GM18511 (cell line): Measurements from ENCODE around the gene FN3KRP.
"Not testable (repeated sequence)": the region's sequence is repeated elsewhere in the genome, so short reads cannot be mapped to it uniquely, and the experiment has no call there.

Source experiments
- ATAC-seq: cut with Tn5 transposase; IDR thresholded peaks from one replicate; pipeline ENCODE4 v1.9.1; 2021; ENCODE audit warnings: mild to moderate bottlenecking, moderate library complexity; ENCODE audit not compliant: unreplicated experiment

FN3KRP gene

DNA sequence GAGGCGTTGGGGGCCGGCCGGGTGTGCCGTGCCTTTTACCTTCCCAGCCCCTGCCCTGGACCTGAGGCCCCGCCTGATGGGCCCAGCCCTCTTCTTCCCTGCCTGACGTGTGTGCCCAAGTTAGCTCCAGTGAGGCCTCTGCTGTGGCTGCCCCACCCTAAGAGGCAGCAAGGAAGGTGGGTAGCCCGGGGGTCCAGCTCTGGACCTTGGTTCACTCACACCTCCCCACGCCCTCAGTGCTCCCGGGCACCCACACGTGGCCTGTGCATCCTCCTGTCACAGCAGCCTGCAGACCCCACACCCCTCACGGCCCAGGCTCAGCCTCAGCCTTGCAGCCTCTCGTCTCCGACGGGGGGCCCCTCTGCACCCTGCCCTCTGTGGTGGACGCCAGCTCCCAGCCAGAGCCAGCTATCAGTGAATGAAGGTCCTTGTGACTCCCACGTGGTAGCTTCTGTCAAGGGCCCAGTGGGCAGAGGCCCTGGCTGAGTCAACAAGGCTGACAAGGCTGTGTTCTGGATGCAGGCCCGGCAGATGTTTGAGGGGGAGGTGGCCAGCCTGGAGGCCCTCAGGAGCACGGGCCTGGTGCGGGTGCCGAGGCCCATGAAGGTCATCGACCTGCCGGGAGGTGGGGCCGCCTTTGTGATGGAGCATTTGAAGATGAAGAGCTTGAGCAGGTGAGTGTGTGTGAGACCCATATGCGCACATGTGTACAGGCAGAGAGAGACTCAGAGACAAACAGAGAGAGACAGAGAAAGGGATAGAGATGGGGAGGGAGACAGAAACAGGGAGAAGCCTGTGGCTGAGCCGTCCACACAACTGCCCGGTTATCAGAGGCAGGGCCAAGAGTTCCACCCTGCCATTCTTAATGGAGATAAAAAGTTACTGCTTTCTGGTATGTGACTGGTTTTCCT lies 21.7 kb downstream of the FN3KRP start:
- no peak for ATAC-seq

DNA sequence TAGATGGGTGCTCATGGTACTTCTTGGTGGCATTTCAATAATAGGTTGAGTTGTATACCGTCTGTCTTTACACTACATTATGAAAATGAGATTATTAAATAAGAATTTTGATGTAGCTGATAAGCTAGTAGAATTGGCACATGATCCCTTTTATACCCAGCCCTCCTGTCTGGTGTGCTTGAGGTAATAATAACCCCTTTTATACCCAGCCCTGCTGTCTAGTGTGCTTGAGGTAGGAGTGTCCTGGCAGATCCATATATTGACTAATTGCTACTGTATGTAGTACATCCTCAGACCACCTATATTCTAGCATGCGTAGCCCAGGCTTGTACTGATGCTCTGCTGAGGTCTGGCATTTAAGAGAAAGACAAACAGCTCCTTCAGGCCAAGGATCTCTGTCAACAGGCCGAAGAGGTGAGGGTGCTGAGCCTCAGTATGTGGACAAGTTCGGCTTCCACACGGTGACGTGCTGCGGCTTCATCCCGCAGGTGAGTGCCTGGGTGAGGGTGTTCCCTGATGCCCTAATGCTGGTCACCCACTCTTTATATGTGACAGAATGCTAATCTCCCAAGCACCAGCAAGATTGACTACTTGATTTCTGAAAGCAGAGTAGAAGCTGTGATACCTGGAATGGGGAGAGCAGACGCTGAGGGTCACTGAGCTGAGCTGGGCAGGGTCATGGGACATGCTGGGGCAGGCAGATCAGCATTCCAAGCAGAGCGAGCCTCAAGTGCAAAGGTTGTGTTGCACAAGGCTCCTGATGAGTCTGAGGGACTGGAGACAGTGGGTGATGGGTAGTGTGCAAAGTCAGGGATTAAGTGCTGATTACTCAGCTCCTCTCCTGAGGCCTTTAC lies 24.6 kb downstream of the FN3KRP start:
- ATAC-seq = no peak

DNA sequence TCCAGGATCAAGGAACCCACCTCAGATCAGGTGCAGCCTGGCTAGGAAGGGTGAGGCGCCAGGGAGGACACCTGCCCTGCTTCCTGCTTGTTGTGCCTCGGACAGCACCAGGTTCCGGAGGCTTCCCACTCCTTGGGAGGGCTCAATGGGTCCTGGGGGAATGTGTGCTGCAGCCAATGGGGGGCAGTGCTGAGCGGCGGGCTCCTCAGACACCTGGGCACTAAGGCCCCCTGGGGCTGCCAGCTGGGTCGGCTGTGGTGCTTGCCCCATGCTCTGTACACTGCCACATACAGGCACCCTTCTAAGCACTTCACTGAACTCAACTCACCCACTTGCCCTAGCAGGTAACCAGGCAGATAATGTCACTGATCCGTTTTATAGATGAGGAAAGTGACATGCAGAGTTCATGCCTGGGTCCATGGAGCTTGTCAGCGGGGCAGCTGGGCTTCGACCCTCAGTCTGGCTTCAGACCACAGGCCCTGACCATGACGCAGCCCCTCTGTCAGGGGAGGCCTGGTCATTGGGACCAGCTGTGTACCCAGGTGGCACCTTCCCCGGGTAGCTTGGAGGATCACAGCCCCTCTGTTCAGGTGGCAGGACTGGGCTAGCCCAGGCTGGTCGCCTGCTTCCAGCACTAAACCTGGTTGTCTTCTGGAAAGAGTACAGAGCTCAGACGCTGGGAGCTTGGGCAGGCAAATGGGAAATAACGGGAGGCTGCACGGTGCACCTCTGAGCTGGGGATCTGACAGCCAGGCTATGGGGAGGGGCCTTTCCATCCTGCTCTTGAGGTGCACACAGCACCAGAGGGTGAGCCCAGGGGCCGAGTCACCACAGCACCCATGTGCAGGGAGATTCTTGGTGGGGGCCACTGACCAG lies 27.1 kb downstream of the FN3KRP start:
- no peak for ATAC-seq

DNA sequence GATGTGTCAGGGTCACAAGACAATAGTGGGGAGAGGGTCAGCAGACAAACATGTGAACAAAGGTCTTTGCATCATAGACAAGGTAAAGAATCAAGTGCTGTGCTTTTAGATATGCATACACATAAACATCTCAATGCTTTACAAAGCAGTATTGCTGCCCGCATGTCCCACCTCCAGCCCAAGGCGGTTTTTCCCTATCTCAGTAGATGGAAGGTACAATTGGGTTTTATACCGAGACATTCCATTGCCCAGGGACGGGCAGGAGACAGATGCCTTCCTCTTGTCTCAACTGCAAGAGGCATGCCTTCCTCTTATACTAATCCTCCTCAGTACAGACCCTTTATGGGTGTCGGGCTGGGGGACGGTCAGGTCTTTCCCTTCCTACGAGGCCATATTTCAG lies 28.2 kb downstream of the FN3KRP start:
- ATAC-seq = not testable (repeated sequence)

DNA sequence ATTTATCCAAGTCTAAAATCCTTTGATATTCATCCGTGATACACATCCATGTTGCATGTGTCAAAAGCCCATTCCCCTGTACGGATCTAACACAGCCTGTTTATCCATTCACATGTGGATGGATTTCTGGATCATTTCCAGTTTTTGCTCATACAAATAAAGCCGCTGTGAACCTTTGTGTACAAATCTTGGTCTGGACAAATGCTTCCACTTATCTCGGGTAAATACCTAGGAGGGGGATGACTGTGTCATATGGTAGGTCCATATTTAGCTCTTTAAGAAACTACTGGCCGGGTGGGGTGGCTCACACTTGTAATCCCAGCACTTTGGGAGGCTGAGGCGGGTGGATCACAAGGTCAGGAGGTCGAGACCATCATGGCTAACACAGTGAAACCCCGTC lies 29.0 kb downstream of the FN3KRP start:
- ATAC-seq = no peak

DNA sequence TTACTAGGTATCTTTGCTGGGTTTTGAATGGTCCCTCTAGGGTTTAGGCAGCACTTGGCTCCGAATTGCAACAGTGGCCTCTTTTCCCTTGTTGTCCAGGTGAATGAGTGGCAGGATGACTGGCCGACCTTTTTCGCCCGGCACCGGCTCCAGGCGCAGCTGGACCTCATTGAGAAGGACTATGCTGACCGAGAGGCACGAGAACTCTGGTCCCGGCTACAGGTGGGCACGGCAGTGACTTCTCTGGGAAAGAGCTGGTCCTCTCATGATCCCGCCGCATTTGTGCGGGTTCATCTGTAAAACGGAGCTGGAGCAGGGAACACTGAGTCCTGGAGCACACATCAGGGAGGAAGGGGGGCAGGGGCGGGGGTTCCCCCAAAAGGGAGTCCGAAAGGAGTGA lies 32.2 kb downstream of the FN3KRP start:
- ATAC-seq = no peak

DNA sequence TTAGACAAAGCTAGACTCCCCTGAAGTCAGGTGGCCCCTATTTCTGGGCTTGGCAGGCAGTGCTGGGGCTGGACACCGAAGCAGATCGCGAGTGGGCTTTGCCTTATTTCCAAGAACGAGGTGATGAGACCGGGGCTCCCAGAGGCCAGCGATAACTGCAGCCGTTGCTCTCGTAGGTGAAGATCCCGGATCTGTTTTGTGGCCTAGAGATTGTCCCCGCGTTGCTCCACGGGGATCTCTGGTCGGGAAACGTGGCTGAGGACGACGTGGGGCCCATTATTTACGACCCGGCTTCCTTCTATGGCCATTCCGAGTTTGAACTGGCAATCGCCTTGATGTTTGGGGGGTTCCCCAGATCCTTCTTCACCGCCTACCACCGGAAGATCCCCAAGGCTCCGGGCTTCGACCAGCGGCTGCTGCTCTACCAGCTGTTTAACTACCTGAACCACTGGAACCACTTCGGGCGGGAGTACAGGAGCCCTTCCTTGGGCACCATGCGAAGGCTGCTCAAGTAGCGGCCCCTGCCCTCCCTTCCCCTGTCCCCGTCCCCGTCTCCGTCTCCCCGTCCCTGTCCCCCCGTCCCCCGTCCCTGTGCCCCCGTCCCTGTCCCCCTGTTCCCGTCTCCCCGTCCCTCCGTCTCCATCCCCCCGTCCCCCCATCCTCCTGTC lies 33.9 kb downstream of the FN3KRP start:
- ATAC-seq = no peak

DNA sequence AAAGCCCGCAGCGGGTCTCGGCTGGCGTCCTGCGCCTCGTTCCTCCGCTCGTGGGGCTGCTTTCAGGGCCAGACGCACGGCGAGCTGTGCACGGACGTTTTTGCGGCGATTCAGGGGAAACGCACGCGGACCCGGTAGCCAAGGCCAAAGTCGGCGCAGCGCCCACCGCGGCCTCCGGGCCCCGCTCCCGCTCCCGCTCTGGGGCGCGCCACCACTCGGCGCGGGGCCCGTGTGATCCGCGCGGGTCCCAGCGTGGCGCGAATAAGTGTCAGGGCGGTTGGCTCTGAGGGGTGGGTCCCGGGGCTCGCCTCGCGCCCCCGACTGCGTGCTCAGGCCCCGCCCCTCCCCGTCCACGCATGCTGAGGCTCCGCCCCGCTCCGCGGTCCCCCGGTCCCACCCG lies 34.7 kb downstream of the FN3KRP start:
- no peak for ATAC-seq

DNA sequence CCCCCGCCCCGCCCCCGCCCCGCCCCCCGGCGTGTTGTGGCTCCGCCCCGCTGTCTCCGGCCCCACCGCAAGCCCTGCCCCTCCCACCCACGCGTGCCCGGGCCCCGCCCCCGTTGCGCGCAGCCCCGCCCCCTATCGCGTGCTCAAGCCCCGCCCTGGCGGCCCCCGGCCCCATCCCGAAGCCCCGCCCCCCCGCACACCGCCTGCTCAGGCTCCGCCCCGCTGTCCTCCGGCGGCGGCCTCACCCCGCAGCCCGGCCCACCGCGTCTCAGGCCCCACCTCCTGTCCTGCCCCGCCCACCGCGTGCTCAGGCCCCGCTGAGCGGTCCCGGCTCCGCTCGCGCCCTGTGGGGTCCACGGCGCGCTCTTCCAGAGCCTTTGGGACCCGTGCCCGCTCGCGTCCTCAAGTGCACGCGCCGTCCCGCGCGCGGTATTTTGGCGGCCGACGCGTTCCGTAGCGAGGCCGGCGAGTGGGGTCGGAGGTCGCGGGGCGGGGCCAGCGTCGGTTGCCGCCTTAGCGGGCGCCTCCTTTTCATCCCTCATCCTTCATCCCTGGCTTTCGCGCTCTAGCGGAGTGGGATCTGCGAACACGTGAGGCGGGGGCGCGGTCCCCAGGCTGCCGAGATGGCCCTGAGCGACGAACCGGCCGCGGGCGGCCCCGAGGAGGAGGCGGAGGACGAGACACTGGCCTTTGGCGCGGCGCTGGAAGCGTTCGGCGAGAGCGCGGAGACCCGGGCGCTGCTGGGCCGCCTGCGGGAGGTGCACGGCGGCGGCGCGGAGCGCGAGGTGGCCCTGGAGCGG lies 35.3 kb downstream of the FN3KRP start, which contains the start of gene TBCD:
Gene TBCD (plus strand): TSS at position 495 of the 800 bp plus-strand sequence. CDS start 129 bp downstream, at position 624.
- peak; percentile 84 for ATAC-seq

DNA sequence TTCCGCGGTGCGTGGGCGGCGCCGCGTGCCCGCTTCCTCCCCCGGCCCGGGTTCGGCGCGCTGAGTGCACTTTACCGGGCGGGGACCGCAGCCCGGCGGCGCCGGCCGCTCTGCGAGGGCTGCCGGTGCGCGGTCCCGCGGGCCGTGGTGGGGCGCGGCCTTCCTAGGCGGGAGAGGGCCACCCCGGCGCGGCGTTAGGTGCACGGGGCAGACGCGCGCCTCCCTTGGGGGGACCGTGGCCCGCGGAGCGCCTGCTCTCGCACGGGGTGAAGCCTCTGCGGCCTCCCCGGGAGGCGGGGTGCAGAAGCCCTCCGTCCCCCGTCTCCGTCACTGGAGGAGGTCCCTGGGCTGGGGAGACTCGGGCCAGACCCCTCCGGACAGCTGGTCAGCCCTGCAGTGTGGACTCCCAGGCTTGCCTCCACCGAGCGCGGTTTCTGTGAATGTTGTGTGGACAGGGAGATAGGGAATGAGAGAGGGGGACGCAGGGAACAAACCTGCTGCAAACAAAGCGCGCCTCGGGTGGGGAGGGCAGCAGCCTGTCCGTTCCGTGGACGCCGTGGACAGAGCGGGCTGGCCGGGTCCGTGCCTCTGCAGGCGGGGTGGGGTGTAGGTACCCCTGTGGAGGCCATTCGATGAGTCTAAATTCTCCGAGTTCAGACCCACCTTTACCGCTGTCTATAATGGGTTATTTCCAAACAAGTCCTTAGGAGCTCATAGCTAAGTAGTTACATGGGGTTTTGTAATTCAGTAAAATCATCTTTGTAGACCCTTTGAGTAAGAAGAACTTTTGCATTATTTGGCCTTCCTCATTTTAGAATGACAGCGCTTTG lies 36.1 kb downstream of the FN3KRP start:
- ATAC-seq = peak; percentile 35

DNA sequence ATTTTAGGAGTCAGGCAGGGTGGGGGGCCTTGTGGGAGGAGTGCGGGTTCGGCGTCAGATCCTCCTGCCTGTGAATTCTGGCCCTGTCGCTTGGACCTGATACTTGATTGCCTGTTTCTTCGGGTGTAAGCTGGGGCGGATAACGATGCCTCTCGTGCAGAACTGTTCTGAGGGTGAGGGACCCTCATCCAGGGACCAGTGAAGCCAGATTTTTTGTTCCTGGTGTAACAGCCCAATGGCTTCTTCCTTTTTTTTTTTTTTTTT lies 36.6 kb downstream of the FN3KRP start:
- no peak for ATAC-seq

DNA sequence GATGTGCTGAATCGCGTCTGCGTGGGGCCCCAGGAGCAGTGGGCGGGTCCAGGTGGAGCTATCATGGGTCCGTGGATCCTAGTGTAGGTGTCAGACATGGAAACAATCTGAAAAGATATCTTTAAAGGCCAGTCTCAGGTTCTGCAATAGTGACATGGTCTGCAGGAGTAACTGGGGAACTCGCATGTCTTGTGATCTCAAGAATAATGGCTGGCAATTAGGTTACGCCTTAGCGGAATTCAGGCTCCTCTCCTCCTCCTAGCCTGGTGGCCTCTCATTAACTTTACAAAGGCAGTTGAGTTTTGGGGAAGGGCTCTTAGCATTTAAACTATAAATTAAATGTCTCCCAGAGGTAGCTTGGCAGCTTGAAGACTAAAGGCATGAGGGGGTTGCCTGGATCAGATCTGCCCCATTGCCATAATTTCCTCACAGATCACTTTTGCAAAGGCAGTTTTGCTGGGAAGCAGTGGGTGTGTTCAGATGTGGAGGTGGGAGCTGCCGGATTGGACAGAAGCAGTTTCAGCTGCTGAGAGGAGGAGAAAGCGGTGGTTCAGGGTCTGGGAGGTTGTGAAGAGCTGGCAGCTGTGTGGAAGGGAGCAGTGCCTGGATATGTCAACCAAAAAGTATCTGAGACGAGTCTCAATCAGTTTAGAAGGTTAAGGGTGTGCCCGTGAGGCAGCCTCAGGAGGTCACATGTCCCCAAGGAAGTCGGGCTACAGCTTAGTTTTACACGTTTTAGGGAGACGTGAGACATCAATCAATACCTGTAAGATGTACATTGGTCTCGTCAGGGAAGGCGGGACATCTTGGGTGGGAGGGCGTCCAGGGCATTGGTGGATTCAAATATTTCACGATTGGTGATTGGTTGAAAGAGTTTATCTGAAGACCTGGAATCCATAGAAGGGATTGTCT lies 38.0 kb downstream of the FN3KRP start:
- no peak for ATAC-seq

DNA sequence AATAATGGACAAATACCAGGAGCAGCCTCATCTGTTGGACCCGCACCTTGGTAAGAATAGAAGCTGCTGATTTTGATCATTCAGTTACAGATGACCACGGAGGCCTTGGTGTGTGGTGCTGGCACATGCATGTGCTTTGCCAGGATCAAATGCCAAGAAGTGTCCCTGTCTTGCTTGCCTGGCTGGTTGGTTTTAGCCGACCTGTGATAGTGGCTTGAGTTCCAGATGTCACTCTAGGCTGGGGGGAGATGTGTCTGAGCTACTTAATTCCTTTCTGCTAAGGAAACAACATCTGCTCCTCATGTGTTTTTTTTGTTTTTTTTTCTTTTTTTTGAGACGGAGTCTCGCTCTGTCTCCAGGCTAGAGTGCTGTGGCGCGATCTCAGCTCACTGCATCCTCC lies 39.7 kb downstream of the FN3KRP start:
- ATAC-seq = no peak

DNA sequence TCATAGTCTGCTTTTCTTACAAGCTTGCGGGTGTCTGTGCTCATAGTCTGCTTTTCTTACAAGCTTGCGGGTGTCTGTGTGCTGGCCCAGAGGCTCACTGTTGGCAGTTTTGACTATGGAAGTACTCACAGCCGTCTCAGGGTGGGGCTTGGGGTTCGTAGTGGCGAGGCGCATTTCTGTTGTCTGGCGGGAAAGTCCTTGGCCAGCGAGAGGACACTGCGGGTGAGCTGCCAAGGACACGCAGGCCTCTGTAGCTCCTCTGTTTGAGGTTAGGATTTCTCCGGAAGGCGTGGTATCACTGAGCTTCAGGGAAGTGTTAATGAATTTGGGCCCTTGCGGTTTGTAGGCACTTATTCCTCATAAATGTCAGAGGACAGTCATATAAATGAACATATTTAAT lies 48.9 kb downstream of the FN3KRP start:
- no peak for ATAC-seq

DNA sequence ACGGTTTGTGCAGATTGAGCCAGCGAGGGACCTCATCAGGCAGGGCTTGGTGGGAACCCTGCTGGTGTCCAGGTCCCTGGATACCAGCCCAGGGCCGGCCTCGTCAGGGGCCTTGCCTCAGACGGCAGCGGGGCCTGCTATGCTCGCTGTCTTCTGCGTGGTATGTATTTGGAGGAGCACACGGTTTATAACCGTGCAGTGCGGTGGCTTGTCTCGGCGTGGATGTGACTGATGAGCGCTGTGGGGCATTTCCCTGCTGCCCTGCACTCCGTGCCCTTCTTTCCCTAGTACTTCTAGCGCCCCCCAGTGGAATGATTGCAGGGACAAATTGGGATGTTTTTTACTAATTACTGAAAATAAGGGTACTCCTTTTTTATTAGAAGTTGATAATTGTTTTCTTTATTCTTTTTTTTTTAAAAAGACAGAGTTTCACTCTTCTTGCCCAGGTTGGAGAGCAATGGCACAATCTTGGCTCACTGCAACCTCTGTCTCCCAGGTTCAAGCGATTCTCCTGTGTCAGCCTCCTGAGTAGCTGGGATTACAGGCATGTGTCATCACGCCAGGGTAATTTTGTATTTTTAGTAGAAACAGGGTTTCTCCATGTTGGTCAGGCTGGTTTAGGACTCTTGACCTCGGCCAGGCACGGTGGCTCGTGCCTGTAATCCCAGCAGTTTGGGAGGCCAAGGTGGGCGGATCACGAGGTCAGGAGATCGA lies 50.7 kb downstream of the FN3KRP start:
- ATAC-seq = no peak

DNA sequence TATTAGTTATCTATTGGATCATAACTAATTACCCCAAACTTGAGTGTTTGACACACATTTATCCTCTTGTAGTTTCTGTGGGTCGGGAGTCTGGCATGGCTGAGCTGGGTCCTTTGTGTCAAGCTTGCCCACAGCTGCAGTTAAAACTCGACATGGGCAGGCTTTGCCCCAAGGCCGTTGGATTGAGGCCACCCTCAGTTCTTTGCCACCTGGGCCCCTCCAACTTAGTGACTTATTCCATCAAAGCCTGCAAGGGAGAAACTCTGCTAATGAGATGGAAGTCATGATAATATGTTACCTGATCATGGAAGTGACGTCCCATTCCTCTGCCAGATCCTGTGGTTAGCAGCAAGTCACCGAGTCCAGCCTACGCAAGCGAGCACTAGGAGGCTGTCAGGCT lies 52.5 kb downstream of the FN3KRP start:
- no peak for ATAC-seq

DNA sequence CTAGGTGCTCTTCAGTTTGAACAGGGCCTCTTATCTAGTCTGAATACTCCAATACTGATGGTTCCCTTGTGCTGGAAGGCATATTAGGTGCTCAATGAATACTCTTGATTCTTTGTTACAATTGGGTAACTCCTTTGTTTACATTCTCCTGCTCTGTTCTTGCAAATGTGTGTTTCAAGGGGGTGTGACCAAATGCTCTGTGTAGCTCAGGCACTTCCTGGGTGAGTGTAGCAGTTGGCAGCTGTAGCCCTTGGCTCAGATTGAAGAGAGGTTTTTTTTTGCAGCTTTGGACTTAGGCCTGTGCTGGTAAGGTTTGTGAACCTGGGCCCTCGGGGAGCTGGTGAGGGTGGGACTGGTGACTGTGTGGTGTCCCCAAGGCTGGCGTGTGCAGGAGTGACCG lies 55.5 kb downstream of the FN3KRP start:
- ATAC-seq = no peak
